DOHH2 (cell line): Measurements from ENCODE around the gene PAQR5.

ENCODE experiments used
- H3F3A ChIP-seq: fragments of 200-600 bp; sonication (generic), shearing (Covaris generic); 2 replicates; pipeline ENCODE4 v1.6.0; 2016; ENCODE audit warnings: antibody characterized with exemption, mild to moderate bottlenecking; ENCODE audit not compliant: control insufficient read depth, insufficient read depth
- H3K27ac ChIP-seq: fragments of 200-600 bp; sonication (generic); 2 replicates; pipeline ENCODE4 v1.5.1; 2014; ENCODE audit warnings: low read depth, mild to moderate bottlenecking, low read length, moderate library complexity
- H3K27me3 ChIP-seq: fragments of 200-600 bp; sonication (generic); 2 replicates; pipeline ENCODE4 v1.6.1; 2014; ENCODE audit warnings: mild to moderate bottlenecking, low read length, mixed read lengths; ENCODE audit not compliant: control insufficient read depth
- H3K36me3 ChIP-seq: fragments of 200-600 bp; sonication (generic); 2 replicates; pipeline ENCODE4 v1.6.1; 2014; ENCODE audit warnings: mild to moderate bottlenecking, low read length, moderate library complexity, mixed read lengths; ENCODE audit not compliant: control insufficient read depth
- H3K4me1 ChIP-seq: fragments of 200-600 bp; sonication (generic); 2 replicates; pipeline ENCODE4 v1.6.1; 2014; ENCODE audit warnings: mild to moderate bottlenecking, low read length, mixed read lengths; ENCODE audit not compliant: control insufficient read depth
- H3K4me2 ChIP-seq: fragments of 200-600 bp; sonication (generic); 2 replicates; pipeline ENCODE4 v1.6.0; 2014; ENCODE audit warnings: mild to moderate bottlenecking, low read length, moderate library complexity
- H3K4me3 ChIP-seq: fragments of 200-600 bp; sonication (generic); 2 replicates; pipeline ENCODE4 v1.5.1; 2014; ENCODE audit warnings: mild to moderate bottlenecking, low read length, mixed read lengths
- H3K79me2 ChIP-seq: fragments of 200-600 bp; sonication (generic); 2 replicates; pipeline ENCODE4 v1.6.1; 2014; ENCODE audit warnings: mild to moderate bottlenecking, low read length, mixed read lengths; ENCODE audit not compliant: control insufficient read depth
- H3K9me2 ChIP-seq: fragments of 200-600 bp; sonication (generic); replicated peaks from 2 replicates; pipeline ENCODE4 v1.6.1; 2014; ENCODE audit warnings: mild to moderate bottlenecking, low read length, mixed read lengths; ENCODE audit not compliant: control insufficient read depth
- H3K9me3 ChIP-seq: fragments of 200-600 bp; sonication (generic); 2 replicates; pipeline ENCODE4 v1.6.1; 2014; ENCODE audit warnings: antibody characterized with exemption, low read length, mixed read lengths; ENCODE audit not compliant: control insufficient read depth, insufficient read depth
- H4K20me1 ChIP-seq: fragments of 200-600 bp; sonication (generic); 2 replicates; pipeline ENCODE4 v1.6.0; 2014; ENCODE audit warnings: low read depth, mild to moderate bottlenecking, antibody characterized with exemption, low read length, moderate library complexity; ENCODE audit not compliant: control insufficient read depth, insufficient read depth
- CTCF ChIP-seq: fragments of 200-600 bp; sonication (generic); IDR thresholded peaks from one replicate; pipeline ENCODE4 v1.5.1; 2014; ENCODE audit warnings: antibody characterized with exemption, mild to moderate bottlenecking, low read depth, low read length; ENCODE audit not compliant: poor library complexity, severe bottlenecking
- EZH2phosphoT487 ChIP-seq: fragments of 200-600 bp; sonication (generic); IDR thresholded peaks from 2 replicates; pipeline ENCODE4 v1.6.1; 2017; ENCODE audit warnings: borderline replicate concordance, mild to moderate bottlenecking, antibody characterized with exemption, low read length, moderate library complexity, mixed read lengths

PAQR5 gene

GRCh38 chr15:69314131-69314530 is 15.4 kb downstream of the PAQR5 start:
- Histone ChIP-seq H3K4me2 (no peak overlapping the region), H3F3A (no peaks in the 10 kb centered on the region), H3K27ac (no peak overlapping the region), H3K79me2 (no peaks in the 10 kb centered on the region), H3K4me3 (no peak overlapping the region), H3K4me1 (peaks cover 6% of the 10 kb centered on the region; the same call in 1 of the 2 replicates), H4K20me1 (no peaks in the 10 kb centered on the region), H3K9me2 (no peaks in the 10 kb centered on the region), H3K36me3 (no peaks in the 10 kb centered on the region), H3K9me3 (no peaks in the 10 kb centered on the region), H3K27me3 (peaks cover 9% of the 10 kb centered on the region)
- TF ChIP-seq EZH2phosphoT487 (no peak), CTCF (no peak)

- Histone ChIP-seq H3F3A (no peaks in the 10 kb centered on the region), H3K27ac (no peak overlapping the region)
- TF ChIP-seq CTCF = no peak
- no peak for TF ChIP-seq EZH2phosphoT487
Observed at GRCh38 chr15:69314736-69315135, 16.0 kb downstream of the PAQR5 start.

GRCh38 chr15:69315402-69316110 is 16.8 kb downstream of the PAQR5 start:
- Histone ChIP-seq H3K9me2 (no peaks in the 10 kb centered on the region), H3K9me3 (no peaks in the 10 kb centered on the region), H3K27me3 (peaks cover 16% of the 10 kb centered on the region), H3K36me3 (no peaks in the 10 kb centered on the region), H3K4me2 (no peak overlapping the region), H3K27ac (no peak overlapping the region), H3K79me2 (no peaks in the 10 kb centered on the region), H3K4me3 (no peak overlapping the region), H4K20me1 (no peaks in the 10 kb centered on the region), H3F3A (no peaks in the 10 kb centered on the region), H3K4me1 (peaks cover 6% of the 10 kb centered on the region; the same call in 1 of the 2 replicates)
- TF ChIP-seq CTCF (no peak), EZH2phosphoT487 (no peak)

More at GRCh38 chr15:69314736-69315135, 16.0 kb downstream of the PAQR5 start:
- Histone ChIP-seq H3K79me2 (no peaks in the 10 kb centered on the region), H3K27me3 (peaks cover 11% of the 10 kb centered on the region), H3K36me3 (no peaks in the 10 kb centered on the region), H3K4me3 (no peak overlapping the region), H3K4me1 (peaks cover 6% of the 10 kb centered on the region; the same call in 1 of the 2 replicates), H3K9me2 (no peaks in the 10 kb centered on the region), H4K20me1 (no peaks in the 10 kb centered on the region), H3K4me2 (no peak overlapping the region), H3K9me3 (no peaks in the 10 kb centered on the region)
